Activated naive CD4-positive, alpha-beta T cell treated with anti-CD3 and anti-CD28 coated beads, Interleukin-2, amount 50 U/mL, for 16 hours (primary cell): ENCODE results near the gene TMEM127.

Experiments
- DNase-seq: peaks from one replicate; pipeline ENCODE4 v3.0.0-alpha.2; 2020

TMEM127 gene

DNA sequence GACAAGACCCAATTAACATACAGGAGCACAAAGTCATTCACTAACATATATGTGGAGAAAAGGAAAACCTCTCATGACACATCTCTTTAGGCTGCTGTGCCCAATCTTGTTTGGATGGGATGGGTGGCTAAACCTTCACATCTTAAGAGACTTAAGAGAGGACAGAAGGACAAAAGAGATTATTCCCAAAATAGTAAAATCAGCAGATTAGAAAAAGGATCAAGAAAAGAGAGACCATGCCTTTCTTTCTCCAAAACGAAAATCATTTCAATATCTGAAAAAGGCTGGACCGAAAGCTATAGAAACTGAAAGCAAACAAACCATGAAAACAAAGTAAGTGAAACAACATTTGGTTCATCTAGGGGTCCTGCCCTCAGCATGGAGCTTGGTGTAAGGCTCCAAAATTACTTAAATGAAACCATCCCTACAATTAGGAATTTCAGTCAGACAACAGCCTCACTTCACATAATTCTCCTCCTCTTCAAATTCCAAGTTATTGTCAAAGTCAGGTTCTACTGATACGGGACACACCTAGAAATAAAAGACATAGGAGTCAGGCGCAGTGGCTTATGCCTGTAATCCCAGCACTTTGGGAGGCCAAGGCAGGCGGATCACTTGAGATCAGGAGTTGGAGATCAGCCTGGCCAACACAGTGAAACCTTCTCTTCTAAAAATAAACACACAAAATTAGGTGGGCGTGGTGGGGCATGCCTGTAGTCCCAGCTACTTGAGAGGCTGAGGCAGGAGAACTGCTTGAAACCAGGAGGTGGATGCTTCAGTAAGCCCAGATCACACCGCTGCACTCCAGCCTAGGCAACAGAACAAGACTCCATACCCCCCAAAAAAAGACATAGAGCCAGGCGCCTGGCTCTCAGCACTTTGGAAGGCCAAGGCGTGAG lies 62.4 kb downstream of the TMEM127 start:
- no peak for DNase-seq

DNA sequence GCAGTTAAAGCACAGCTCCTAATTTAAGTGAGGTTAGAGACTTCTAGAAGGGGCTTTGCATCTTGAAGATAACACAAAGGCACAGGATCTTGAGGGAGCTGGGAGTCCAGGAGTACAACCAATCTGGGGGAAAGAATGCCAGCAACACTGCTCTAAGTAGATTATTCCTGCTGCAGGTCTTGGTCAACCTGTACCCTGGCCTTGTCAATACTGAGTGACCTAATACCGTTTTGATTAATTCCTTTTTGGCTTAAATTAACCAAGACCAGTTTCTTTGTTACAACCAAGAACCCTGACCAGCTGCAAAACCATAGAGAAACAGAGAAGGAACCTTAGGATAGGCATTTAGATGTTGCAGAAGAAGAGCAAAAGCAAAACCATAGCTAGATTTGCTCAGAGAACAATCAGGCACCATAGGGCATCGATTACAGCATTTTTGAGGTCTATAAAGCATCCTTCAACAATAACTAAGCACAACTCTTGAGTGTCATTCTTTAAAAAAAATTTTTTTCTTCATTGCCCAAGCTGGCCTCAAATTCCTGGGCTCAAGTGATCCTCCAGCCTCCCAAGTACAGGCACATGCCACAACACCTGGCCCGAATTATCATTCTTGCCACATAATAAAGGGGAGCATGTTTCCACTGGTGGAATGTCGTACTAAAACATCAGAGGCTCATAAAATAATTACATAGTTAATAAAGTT lies 63.5 kb downstream of the TMEM127 start:
- DNase-seq, result no peak

DNA sequence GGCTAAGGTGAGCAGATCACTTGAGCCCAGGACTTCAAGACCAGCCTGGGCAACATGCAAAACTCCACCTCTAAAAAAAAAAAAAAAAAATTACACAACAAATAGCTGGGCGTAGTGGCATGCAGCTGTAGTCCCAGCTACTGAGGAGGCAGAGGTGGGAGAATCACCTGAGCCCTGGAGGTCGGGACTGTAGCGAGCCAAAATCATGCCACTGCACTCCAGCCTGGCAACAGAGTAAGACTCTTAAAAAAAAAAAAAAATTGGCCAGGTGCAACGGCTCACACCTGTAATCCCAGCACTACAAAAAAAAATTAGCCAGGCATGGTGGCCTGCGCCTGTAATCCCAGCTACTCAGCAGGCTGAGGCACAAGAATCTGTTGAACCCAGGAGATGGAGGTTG lies 64.5 kb downstream of the TMEM127 start:
- DNase-seq, result no peak

DNA sequence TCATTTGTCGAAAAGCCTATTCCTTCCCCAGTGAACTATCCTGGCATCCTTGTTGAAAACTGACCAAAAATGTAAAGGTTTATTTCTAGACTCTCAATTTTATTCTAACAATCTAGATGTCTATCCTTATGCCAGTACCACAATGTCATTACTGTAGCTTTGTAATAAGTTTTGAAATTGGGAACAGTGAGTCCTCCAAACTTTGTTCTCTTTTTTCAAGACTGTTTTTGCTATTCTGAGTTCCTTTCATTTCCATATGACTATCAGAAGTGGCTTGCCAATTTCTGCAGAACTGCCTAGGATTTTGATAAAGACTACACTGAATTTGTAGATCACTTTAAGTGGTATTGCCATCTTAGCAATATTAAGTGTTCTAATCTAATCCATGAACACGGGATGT lies 66.9 kb downstream of the TMEM127 start:
- DNase-seq, result no peak
